ENCODE results near the gene ITSN1.

- no peak for TF ChIP-seq CTCF (IDR thresholded peaks at IDR 0.05)
- TF ChIP-seq POLR2AphosphoS5 (IDR thresholded peaks at IDR 0.05): no peak
- no peak for TF ChIP-seq POLR2A (IDR thresholded peaks at IDR 0.05)
- no peak for TF ChIP-seq EP300 (IDR thresholded peaks at IDR 0.05)
These were observed 216.5 kb downstream of the ITSN1 start for GRCh38 chr21:33858667-33859372.
